GM19468 (cell line): ENCODE results near the gene EAF2.
"Not testable (repeated sequence)": the region's sequence is repeated elsewhere in the genome, so short reads cannot be mapped to it uniquely, and the experiment has no call there.

Source experiments
- ATAC-seq: cut with Tn5 transposase; IDR thresholded peaks from one replicate; pipeline ENCODE4 v1.9.1; 2021; ENCODE audit warnings: mild to moderate bottlenecking, moderate library complexity, moderate number of reproducible peaks; ENCODE audit not compliant: unreplicated experiment; ENCODE audit errors: extremely low read depth

The EAF2 gene

GRCh38 chr3:121857778-121858177, 22.8 kb downstream of the EAF2 start:
- ATAC-seq: not testable (repeated sequence)

GRCh38 chr3:121863247-121863646, 28.2 kb downstream of the EAF2 start:
- not testable (repeated sequence) for ATAC-seq

- ATAC-seq: no peak
Measured at GRCh38 chr3:121863801-121864200, 28.8 kb downstream of the EAF2 start.

- ATAC-seq: no peak
Measured at GRCh38 chr3:121869736-121870135, 34.7 kb downstream of the EAF2 start.

- ATAC-seq: no peak
Measured at GRCh38 chr3:121870717-121871116, 35.7 kb downstream of the EAF2 start.

- ATAC-seq: no peak
Measured at GRCh38 chr3:121871430-121871829, 36.4 kb downstream of the EAF2 start.

- no peak for ATAC-seq
Measured at GRCh38 chr3:121878411-121878810, 43.4 kb downstream of the EAF2 start.

GRCh38 chr3:121883507-121883906, 48.5 kb downstream of the EAF2 start:
- no peak for ATAC-seq

GRCh38 chr3:121885386-121885785, 50.4 kb downstream of the EAF2 start:
- no peak for ATAC-seq

- no peak for ATAC-seq
Measured at GRCh38 chr3:121894301-121894990, 59.4 kb downstream of the EAF2 start, which contains the start of gene SLC15A2. TSS of gene SLC15A2 (plus strand) at chr3:121894401. CDS start at chr3:121894477, 76 bp downstream.

GRCh38 chr3:121895121-121895520, 60.1 kb downstream of the EAF2 start:
- no peak for ATAC-seq

- ATAC-seq: no peak
Measured at GRCh38 chr3:121895736-121896135, 60.7 kb downstream of the EAF2 start.

- ATAC-seq: no peak
Measured at GRCh38 chr3:121896823-121897222, 61.8 kb downstream of the EAF2 start.

- no peak for ATAC-seq
Measured at GRCh38 chr3:121897296-121897695, 62.3 kb downstream of the EAF2 start.

- no peak for ATAC-seq
Measured at GRCh38 chr3:121913305-121913990, 78.4 kb downstream of the EAF2 start.

- no peak for ATAC-seq
Measured at GRCh38 chr3:121914081-121914998, 79.3 kb downstream of the EAF2 start.

GRCh38 chr3:121916189-121916588, 81.2 kb downstream of the EAF2 start:
- no peak for ATAC-seq

GRCh38 chr3:121918779-121919483, 83.9 kb downstream of the EAF2 start:
- ATAC-seq: no peak

- no peak for ATAC-seq
Measured at GRCh38 chr3:121924734-121925133, 89.7 kb downstream of the EAF2 start.

GRCh38 chr3:121926380-121926779, 91.4 kb downstream of the EAF2 start:
- ATAC-seq: no peak
